Amygdala (tissue), 56 donors: ENCODE measurements around the gene GLIPR1L2.
A peak's percentile ranks its signal among the peaks of the same experiment; 100 is the strongest.
"Not testable (repeated sequence)": the region's sequence is repeated elsewhere in the genome, so short reads cannot be mapped to it uniquely, and the experiment has no call there.

Experiments used
- DNase-seq, 56 donors: peaks; one replicate each; lab custom pipeline; 2025; lab: John Stamatoyannopoulos, UW

Gene GLIPR1L2

DNA sequence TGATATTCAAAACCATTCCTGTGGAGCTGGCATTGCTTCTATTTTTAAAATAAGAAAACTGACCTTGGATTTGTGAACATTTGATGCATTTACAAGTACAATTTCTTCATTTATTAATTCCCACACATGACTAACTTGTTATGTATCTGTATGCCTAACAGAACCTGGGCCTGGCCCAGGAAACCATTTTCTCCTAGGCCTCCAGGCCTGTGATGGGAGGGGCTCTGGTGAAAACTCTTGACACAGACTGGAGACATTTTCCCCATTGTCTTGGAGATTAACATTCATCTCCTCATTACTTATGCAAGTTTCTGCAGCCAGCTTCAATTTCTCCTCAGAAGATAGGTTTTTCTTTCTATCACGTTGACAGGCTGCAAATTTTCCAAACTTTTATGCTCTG is 42.0 kb downstream of the GLIPR1L2 start:
- no peak for DNase-seq

DNA sequence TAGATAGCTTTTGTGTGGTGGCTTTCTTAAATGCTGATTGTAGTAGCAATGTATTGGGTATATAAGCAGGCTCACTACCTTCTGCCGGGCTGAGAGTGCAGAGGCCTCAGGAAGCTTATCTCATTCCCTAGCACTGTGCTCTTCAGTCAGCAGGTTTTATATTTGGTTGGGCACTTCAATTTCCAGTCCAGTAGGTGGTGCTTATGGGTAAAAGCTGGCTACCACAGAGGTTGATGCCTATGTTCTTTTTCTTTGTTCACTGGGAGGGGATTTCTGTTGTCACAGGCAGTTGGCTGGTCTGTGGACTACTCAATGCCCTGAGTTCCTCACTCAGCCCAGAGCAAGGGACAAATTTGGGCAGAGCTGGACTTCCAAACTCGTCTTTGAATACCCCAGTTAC is 46.7 kb downstream of the GLIPR1L2 start:
- no peak for DNase-seq

DNA sequence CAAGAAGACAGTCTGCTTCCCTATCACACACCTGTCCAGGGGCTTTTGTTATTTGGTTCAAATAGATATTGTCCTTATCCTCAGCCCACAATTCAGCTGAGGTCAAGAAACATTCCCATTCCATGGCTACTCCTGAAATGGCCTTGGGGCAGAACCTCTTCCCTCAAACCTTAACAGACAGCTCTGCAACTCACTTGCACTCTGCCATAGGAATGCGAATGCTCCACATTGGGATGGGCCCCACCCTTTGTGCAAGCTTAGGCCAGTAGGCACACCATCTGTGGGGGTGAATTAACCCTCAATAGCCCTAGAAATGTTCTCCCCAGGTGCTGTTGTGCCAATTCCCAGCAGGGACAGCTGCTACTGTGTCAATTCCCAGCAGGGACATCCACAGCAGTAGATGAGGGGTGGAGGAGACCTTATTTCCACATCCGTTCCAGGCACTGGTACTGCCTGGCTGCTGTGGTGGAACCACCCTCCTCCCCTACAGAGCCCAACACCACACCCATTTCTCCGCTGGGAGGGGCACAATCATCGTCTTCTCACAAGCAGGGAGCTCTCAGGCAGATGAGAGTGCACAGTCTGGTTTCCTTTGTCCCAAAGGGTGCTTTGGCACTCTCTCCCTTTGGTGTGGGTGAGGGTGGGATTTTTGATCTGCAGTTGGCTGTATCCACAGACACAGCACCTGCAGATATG is 47.3 kb downstream of the GLIPR1L2 start:
- DNase-seq: no peak

DNA sequence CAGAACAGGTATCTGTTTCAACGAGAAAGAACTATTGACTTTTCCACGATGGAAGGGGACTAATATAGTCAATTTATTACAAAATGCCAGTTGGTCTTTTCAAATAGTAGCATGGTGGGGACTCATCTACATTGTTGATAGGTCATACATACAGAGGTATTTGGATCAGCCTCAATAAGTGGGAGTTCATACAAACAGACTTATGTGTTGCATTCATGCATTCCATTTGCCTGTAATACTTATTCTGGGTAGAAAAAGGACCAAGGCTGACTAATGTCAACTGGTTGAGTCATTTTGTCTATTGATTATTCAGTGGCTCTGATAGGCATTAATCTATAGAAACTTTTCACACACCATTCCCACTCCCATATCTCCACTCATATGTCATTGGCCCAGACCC is 48.2 kb downstream of the GLIPR1L2 start:
- DNase-seq: no peak

DNA sequence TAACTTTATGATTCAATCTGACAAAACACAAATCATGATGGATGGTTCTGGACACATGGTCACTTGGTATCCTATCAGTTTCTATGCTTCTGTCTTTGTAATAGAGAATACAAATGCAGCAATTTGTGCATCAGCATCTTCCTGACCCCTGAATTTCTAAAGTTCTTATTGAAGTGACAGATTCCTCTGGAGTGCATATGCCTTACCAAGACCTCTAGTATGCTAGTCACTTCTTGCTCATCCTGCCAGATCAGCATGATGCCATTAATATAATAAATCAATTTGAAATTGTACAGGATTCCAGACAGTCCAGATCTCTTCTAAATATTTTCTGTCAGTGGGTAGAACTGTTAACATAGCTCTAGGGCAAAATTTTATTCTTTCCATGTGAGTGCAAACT is 49.0 kb downstream of the GLIPR1L2 start:
- DNase-seq: no peak

DNA sequence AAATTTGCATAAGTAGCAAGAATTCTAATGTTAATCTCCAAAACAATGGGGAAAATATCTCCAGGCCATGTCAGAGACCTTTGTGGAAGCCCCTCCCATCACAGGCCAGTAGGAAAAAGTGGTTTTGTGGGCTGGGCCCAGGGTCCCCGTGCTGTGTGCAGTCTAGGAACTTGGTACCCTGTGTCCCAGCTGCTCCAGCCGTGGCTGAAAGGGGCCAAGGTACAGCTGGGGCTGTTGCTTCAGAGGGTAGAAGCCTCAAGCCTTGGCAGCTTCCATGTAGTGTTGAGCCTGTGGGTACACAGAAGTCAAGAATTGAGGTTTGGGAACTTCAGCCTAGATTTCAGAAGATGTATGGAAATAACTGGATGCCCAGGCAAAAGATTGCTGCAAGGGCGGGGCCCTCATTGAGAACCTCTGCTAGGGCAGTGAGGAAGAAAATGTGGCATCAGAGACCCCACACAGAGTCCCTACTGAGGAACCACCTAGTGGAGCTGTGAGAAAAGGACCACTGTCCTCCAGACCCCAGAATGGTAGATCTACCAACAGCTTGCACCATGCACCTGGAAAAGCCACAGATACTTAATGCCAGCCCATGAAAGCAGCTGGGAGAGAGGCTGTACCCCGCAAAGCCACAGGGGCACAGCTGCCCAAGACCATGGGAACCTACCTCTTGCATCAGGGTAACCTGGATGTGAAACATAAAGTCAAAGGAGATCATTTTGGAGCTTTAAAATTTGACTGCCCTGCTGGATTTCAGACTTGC is 51.0 kb downstream of the GLIPR1L2 start:
- DNase-seq: not testable (repeated sequence)

DNA sequence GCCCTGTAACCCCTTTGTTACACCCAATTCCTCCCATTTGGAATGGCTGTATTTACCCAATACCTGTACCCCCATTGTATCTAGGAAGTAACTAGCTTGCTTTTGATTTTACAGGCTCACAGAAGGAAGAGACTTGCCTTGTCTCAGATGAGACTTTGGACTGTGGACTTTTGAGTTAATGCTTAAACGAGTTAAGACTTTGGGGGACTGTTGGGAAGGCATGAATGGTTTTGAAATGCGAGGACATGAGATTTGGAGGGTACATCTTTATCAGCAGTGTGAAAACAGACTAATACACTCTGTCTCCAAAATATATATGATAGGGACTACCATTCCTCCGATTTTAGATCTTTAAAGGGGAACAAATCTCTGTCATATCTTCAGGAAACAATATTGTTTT is 51.6 kb downstream of the GLIPR1L2 start:
- DNase-seq: not testable (repeated sequence)

DNA sequence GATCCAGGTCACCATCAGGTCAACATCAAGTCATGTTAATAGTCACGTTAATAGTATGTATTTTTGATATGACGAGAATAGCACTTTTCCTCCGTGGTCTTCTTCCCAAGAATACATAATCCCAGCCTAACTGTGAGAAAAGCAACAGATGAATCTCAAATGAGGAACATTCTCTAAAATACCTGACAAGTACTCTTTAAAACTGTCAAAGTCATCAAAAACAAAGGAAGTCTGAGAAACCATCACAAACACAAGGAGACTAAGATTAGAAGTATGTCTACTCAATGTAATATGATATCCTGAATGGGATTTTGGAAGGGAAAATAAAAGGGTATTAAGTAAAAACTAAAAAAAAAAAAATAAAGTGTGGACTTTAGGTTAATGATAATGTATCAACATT is 52.8 kb downstream of the GLIPR1L2 start:
- DNase-seq: no peak

DNA sequence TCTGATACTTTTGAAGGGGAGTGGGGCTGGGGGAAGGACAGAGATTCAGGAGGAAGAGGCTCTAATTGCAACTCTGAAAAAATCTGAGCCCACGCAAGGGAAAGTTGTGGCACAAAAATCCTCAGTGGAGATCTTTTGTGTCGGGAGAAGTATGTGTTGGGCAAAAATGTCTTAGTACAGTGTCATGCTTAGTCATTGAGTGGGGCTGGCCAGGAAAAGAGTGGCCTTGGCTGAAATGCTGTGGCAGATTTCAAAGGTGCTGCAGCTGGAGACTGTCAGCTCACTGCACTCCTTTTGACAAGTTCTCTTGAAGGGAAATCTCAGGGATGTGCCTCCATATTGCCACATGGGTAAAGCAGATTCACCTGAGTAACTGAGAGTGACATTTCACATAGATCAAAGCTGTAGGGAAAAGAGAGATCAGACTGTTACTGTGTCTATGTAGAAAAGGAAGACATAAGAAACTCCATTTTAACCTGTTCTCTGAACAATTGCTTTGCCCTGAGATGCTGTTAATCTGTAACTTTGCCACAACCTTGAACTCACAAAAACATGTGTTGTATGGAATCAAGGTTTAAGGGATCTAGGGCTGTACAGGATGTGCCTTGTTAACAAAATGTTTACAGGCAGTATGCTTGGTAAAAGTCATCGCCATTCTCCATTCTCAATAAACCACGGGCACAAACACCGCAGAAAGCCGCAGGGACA is 53.7 kb downstream of the GLIPR1L2 start:
- no peak for DNase-seq

DNA sequence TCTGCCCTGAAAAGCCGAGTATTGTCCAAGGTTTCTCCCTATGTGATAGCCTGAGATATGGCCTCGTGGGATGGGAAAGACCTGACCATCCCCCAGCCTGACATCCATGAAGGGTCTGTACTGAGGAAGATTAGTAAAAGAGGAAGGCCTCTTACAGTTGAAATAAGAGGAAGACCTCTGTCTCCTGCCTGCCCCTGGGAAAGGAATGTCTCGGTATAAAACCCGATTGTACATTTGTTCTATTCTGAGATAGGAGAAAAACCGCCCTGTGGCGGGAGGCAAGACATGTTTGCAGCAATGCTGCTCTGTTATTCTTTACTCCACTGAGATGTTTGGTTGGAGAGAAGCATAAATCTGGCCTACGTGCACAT is 54.2 kb downstream of the GLIPR1L2 start:
- DNase-seq: not testable (repeated sequence)

DNA sequence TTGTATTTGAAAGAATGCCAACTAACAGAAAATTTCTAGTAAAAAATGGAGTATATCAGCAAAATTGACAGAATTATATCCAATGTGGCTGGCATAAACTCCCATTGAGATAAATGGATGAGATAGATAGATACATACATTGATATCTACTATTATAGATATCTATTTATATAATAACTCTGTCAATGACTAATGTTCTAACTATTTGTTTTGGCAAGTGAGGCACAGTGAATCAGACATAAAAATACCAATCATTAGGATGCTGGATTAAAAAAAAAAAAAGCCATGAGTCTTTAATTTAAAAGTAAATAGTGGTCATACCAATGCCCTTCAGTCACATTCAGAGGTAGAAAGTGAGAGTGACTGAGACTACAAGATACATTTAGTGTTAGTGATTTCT is 56.0 kb downstream of the GLIPR1L2 start:
- DNase-seq: no peak

DNA sequence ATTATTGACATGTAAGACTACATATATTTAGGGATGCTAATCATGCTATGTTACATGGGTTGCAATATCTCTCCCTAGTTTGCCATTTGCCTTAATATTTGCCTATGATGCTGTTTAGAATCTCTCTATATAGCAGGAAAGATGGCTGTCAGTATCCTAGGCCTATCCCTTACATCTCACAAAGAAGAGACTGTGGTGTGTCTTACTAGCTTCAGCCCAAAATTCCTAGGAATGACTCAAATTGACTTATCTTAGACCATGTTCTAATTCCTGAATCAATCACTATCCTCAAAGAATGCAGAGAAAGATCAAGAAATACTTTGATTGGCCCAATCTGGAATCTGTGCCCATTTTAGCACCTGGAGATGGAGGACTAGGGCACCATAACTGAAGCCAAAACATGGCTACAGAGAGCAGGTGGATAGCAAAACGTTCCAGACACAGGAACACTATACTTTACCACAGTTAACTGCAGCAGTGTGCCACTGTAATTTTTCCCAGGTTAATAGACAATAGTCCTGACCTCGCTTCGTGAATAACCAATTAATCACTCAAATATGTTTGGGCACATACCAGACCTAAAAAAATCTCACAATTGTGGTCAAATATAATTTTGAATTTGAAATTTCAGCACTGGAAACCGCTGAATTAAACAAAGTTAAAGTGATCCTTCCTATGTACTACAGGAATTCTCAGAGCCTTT is 57.0 kb downstream of the GLIPR1L2 start:
- no peak for DNase-seq

DNA sequence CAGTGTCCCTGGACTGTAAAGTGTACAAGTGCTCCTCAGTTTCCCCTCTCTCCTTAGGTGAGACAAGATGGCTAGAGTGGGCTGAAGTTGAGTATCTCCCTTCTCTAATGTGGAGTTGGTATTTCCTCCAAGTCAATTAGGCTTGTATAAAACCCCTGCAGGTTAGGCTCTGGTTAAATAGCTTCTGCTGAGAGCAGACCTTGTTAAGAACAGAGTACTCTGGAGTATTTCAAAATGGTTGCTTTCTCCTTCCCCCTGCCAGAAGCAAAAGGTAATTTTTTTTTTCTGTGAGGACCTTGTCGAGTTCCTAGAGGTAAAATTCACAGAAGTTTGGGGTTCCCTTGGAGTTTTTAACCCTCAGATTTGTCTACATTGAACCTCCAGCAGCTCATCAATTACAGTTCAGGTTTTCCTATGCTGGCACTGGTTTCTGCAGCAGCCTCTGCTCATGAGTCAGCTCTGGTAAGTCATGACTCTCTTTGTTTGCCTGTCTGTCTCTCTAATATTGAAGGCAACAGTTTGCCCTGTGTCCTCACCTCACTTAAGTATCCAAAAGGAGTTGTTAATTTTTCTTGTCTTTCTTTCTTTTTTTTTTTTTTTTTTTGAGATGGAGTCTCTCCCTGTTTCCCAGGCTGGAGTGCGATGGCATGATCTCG is 61.9 kb downstream of the GLIPR1L2 start:
- no peak for DNase-seq

DNA sequence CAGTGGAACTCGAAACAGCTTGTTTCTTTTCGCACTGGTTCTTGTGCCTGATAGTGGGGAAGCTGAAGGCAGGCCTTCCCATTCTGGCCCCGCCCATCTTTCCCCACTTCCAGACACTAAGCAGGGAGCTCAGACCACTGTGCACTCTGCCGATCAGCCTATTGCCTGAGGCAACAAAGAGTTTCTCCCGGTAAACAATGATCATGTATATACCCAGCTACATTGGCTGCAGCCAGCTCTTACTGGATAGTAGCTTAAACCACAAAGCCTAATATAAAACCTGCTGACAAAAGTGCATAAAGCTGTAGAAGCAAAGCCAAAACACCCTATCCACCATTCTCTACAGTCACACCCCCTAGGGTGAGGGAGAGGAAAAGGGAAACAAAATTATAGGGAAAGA is 65.0 kb downstream of the GLIPR1L2 start:
- DNase-seq: no peak

DNA sequence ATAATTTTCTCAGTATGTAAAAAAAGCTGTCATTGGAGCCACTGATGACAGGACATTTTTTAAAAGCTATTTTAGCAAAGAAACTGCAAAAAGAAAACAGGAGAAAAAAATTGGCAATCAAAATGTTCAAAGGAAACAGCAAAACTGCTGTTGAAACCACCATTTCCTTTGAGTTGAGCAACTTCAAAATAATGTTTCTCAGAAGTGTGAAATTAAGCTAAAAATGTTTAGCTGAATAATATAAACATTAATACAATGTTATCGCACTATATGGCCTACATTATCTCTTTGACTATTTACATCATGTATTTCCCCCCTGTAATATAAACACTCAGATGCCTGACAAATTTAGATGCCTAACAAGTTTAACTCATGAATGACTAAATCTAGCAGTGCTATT is 66.3 kb downstream of the GLIPR1L2 start:
- DNase-seq: no peak

DNA sequence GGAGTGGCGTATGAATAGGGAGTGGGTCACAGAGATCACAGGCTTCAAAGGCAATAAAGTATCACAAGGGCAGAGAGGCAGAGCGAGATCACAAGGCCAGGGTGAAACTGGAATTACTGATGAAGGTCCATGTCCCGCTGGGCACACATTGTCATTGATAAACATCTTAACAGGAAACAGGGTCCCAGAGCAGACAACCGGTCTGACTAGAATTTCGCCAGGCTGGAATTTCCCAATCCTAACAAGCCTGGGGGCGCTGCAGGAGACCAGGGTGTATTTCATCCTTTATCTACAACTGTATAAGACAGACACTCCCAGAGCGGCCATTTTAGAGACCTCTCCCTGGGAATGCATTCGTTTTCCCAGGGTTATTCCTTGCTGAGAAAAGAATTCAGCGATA is 67.0 kb downstream of the GLIPR1L2 start:
- not testable (repeated sequence) for DNase-seq

DNA sequence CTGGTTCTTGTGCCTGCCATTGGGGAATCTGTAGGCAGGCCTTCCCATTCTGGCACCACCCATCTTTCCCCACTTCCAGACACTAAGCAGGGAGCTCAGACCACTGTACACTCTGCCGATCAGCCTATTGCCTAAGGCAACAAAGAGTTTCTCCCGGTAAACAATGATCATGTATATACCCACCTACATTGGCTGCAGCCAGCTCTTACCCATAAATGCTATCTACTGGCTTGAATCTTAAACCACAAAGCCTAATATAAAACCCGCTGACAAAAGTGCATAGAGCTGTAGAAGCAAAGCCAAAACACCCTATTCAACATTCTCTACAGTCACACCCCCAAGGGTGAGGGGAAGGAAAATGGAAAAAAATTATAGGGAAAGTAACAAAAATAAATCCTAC is 68.9 kb downstream of the GLIPR1L2 start:
- DNase-seq: no peak

DNA sequence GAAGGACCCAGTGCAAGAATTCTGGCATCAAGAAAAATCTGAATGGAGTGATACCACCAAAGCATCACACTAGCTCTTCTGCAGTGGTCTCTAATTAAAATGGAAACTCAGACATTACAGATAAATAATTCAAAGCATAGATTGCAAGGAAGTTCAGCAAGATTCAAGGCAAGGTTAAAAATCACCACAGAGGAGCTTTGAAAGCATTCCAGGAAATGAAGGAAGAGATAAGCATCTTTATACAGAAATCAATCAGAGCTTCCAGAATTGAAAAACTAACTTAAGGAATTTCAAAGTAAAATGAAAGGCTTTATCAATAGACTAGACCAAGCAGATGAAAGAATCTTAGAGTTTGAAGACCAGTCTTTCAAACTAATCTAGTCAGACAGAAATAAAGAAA is 69.3 kb downstream of the GLIPR1L2 start:
- no peak for DNase-seq

DNA sequence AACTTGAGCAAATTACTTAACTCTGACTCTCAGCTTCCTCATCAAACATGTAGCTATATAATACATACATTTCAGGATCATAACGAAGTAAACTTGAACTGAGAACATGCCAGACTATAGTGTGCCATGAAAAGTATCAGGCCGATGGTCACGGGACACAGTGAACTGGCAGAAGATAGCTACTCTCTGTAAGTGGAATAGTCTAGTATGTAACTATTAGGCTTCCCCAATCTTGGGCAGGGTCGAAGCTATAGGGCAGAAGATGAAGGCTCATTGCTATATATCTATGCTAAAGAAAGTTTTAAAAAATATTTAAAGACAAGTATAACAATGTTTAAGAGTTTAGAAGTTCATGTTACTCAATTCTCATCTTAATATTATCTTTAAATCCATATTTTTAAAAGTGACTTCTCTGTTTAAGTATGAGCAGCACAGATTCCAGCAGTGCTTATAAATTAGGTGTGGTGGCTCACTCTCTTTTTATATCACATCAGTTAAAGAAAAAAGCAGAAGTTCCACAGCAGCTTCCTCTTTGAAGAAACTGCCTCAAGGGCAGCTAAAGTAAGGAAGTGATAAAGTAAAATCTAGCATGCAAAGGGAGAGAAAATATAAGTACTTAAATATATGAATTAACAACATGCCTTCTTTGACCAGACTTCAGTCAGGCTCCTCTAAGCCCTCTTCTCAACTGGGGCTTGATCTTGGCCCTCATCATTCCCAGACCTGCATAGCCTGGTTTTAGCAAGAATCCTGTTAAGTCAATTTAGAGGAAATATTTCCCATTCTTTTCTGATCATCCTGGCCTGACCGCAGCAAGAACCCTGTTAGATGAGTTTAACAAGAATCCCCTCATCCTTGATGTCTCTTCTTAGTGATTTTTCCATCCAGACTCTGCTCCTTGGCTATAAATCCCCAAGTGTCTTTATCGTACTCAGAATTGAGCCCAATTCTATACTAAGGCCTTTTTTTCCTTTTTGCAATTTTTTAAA is 81.3 kb downstream of the GLIPR1L2 start:
- DNase-seq: peak in 1 of 56 donors; percentile 12
